ENCODE results near the gene CATSPER4. TPM values are rescaled to one million over a fixed set of nuclear protein-coding genes. Genes with fewer than 3 reads are reported as not detected.

The CATSPER4 gene
- total and polyA plus RNA-seq, 2 of the 8 experiments (the other 6 are each of a cell fraction or from before 2014, with no cell fraction given) = 0.65 to 0.83 TPM

GRCh38 chr1:26158908-26159742 lies 31.3 kb upstream of the CATSPER4 start, which contains the start of gene FAM110D:
FAM110D (plus strand) TSS chr1:26159079; CDS start chr1:26161292, 2,213 bp downstream.
- no peak within 1 kb of the TSS for H2BK120ac ChIP-seq (replicated peaks; ENCODE audit: low read depth, low read length)
- no peak within 1 kb of the TSS for H3K9ac ChIP-seq (replicated peaks in 1 of 4; ENCODE audit: extremely low read depth in 1 of 4, low read depth in 3 of 4, low read length in 3 of 4)
- no peak within 1 kb of the TSS for H3K14ac ChIP-seq (ENCODE audit: insufficient read length)
- no peak within 1 kb of the TSS for H3K27ac ChIP-seq (ENCODE audit: low read depth, low read length)
- CTCF ChIA-PET (ENCODE audit: partially characterized antibody) = interaction anchor here (1.4 to 6.0 kb wide), 3 partner anchors 10 to 16 kb away, joined by 4 to 47 read pairs (median 32); partner anchors contain the start of genes C1orf232 and ZNF593
- FAIRE-seq (no peak), DNase-seq (ENCODE audit: low read depth in 1 of 2, low spot score in 2 of 2) (no peak)
- 52% methylated on average over 6 of the region's 6 CpGs; no CpG with 5 or more reads in 1 of the 2 experiments for WGBS, 2 experiments (ENCODE audit: extremely low coverage in 1 of 2, insufficient coverage in 1 of 2, insufficient read length in 1 of 2, insufficient replicate concordance in 2 of 2, low coverage in 1 of 2, low lambda C conversion rate in 2 of 2, missing lambda C conversion rate in 1 of 2)
- no peak within 1 kb of the TSS for H2AK5ac ChIP-seq (ENCODE audit: low read depth, low read length)
- 0 out of 2 replicates have a peak within 1 kb of the TSS, but pooled peaks have one; percentile 92 for H2BK15ac ChIP-seq (ENCODE audit: low read length)
- 0 out of 2 replicates have a peak within 1 kb of the TSS, but pooled peaks have one; percentile 6 for H2BK20ac ChIP-seq (ENCODE audit: low read length)
- H2AFZ ChIP-seq (ENCODE audit: low read length) = no peak within 1 kb of the TSS
- H3K4ac ChIP-seq (replicated peaks; ENCODE audit: insufficient read length, low read depth, low read length) = no peak within 1 kb of the TSS
- H3K23me2 ChIP-seq (ENCODE audit: low read depth, low read length) = peaks cover 13% of the 10 kb centered on the region
- no peak within 1 kb of the TSS for H4K5ac ChIP-seq (ENCODE audit: insufficient read length, low read depth, low read length)
- no peaks in the 10 kb centered on the region for H3K79me1 ChIP-seq (ENCODE audit: low read depth, low read length)
- H2BK5ac ChIP-seq (ENCODE audit: low read depth, low read length) = peak within 1 kb of the TSS; percentile 66; the same call in 1 of the 2 replicates
- H3K79me2 ChIP-seq (ENCODE audit: control insufficient read depth in 1 of 2, insufficient read depth in 2 of 2, low read length in 2 of 2) = no peaks in the 10 kb centered on the region
- peak within 1 kb of the TSS; percentile 24 for H3K18ac ChIP-seq (ENCODE audit: extremely low read depth, low read length)
- H3K56ac ChIP-seq (replicated peaks; ENCODE audit: insufficient read length, low read depth, low read length) = no peak within 1 kb of the TSS
- no peak within 1 kb of the TSS for H4K8ac ChIP-seq (ENCODE audit: extremely low read depth, insufficient read depth, low read length)
- H3K36me3 ChIP-seq (ENCODE audit: control insufficient read depth in 2 of 4, insufficient read depth in 4 of 4, low read length in 3 of 4) = no peaks in the 10 kb centered on the region
- no peak within 1 kb of the TSS for H2BK12ac ChIP-seq (ENCODE audit: low read depth, low read length)
- H3K4me3 ChIP-seq (ENCODE audit: extremely low read depth in 1 of 4, insufficient read depth in 2 of 4, low read depth in 3 of 4, low read length in 4 of 4) = no peak within 1 kb of the TSS; a peak in 1 of 8 replicates
- H3K27me3 ChIP-seq (replicated peaks in 1 of 4; ENCODE audit: control insufficient read depth in 3 of 4, extremely low read depth in 1 of 4, insufficient read depth in 3 of 4, low read length in 3 of 4) = peaks cover 49 to 95% (median 88%) of the 10 kb centered on the region in 4 experiments
- H4K20me1 ChIP-seq (replicated peaks in 1 of 2; ENCODE audit: control insufficient read depth in 1 of 2, insufficient read depth in 2 of 2, low read length in 2 of 2) = peaks cover 13 to 15% of the 10 kb centered on the region in 2 experiments
- peaks cover 14 to 57% (median 30%) of the 10 kb centered on the region in 4 experiments for H3K4me1 ChIP-seq (replicated peaks in 1 of 4; ENCODE audit: control insufficient read depth in 3 of 4, insufficient read depth in 4 of 4, low read length in 3 of 4)
- peak within 1 kb of the TSS; percentile 16 to 41; a peak in 3 of 4 replicates for H3K4me2 ChIP-seq (ENCODE audit: insufficient read depth in 1 of 2, low read depth in 2 of 2, low read length in 2 of 2)
- POLR2A ChIA-PET (ENCODE audit: partially characterized antibody) = interaction anchor here (0.5 to 2.4 kb wide), 2 partner anchors 11 to 937 kb away, joined by 3 to 5 read pairs; partner anchors contain the start of gene ZNF593
- no peaks in the 10 kb centered on the region for H3K9me3 ChIP-seq (ENCODE audit: insufficient read depth in 2 of 2, low read depth in 1 of 2, low read length in 1 of 2)
- H4K91ac ChIP-seq (replicated peaks; ENCODE audit: insufficient read length, low read length) = no peak within 1 kb of the TSS
- H3K23ac ChIP-seq (ENCODE audit: insufficient read length) = no peak within 1 kb of the TSS
- TF ChIP-seq HDAC6 (IDR thresholded peaks at IDR 0.05; ENCODE audit: low read depth, low read length) (no peak), CHD2 (IDR thresholded peaks at IDR 0.05; ENCODE audit: low read length) (no peak), SIN3A (conservative IDR thresholded peaks at IDR 0.05 in 1 of 2, IDR thresholded peaks at IDR 0.05 in 1 of 2; ENCODE audit: low read depth in 1 of 2, low read length in 2 of 2) (no peak), ASH2L (IDR thresholded peaks at IDR 0.05; ENCODE audit: low read length) (no peak), BRCA1 (IDR thresholded peaks at IDR 0.05; ENCODE audit: low read depth, low read length) (no peak), SIRT6 (IDR thresholded peaks at IDR 0.05; ENCODE audit: low read length) (no peak), FOSL1 (IDR thresholded peaks at IDR 0.05; ENCODE audit: insufficient read depth, low read depth, low read length) (no peak), ATF2 (IDR thresholded peaks at IDR 0.05; ENCODE audit: low read length) (no peak), SP1 (IDR thresholded peaks at IDR 0.05; ENCODE audit: low read depth, low read length) (no peak), JUND (IDR thresholded peaks at IDR 0.05; ENCODE audit: low read length) (no peak)

Data from H1 (cell line).